Fibroblast of upper back skin (primary cell): ENCODE data around the gene KY.

Experiments
- DNase-seq: peaks from one replicate; pipeline ENCODE4 v3.0.0-alpha.2; 2013

KY gene

DNA sequence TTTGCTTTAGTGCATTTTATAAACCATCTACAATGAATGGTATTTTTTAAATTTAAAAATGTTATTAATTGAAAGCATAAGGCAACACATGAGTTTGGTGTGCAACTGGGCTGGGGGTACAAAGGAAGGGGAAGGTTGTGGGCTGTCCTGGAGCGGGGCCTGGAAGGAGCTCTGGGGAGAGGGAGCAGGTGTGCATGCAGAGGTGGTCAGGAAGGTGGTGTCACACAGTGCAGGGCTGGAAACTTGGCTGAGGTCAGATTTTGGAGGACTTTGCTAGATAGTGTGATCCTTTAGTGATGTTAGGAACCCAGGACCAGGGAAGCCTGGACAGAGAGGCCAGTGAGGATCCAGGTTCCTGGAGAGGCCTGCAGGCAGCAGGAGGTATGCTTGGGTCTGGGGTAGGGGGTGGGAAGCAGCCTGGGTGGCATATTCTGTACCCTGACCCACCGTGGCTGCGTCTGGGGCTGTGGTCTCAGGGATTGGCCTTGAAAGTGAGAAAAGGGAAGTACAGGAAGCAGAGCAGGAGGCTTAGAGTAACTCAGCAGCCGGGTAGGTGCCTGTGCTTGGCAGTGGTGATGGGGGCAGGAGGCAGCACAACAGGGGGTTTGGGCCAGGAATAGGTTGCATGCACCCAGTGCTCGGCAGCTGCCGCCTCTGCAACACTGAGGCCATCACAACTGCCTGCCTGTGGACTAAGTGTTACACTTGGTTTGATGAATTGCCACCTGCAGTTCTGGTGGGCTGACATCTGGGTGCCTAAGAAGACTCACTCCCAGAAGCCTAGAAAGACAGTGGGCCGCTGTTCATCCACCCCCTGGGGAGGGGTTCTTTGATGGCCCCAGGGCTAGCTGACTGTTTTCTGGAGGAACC is 33.0 kb downstream of the KY start:
- DNase-seq = no peak

DNA sequence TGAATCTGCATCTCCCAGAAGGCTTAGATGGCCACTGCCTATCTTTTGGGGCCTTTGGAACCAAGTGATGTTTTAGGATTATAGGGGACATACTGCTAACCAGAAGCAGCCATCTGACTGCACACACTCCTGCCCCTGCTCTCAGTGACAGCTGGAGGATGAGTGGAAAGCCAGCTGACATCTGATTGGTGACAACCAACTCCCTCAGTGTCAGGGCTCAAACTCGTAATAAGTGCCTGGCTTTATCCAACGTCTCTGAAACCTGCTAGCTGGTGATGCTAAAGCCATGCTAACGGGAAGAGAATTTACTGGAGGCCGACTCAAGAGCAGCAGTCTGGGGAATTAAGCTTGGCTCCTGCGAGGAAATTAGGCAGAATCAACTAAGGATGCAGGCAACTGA is 35.1 kb downstream of the KY start:
- DNase-seq = no peak

GRCh38 chr3:134614955-134615354 is 35.9 kb downstream of the KY start:
- no peak for DNase-seq

GRCh38 chr3:134613006-134613520 is 37.8 kb downstream of the KY start:
- no peak for DNase-seq

DNA sequence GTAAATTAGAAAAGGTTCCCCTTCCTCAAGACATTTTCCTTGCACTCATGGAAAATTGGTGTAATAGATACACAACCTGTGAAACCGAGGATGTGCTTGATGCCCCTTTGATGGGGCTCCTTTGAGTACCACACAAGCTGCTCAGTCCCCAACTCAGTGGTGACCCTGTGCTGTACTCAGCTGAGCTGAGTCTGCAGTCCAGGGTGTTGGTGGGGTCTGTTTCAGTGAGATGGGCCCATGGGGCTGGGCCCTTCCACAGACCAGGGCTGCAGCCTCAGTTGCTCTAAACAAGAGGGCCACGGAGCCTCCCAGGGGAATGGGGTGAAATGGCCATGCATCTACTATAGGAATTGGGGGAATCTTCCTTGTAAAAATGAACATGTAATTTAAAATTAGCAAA is 39.3 kb downstream of the KY start:
- DNase-seq = no peak

GRCh38 chr3:134610432-134611385 is 40.1 kb downstream of the KY start:
- no peak for DNase-seq

DNA sequence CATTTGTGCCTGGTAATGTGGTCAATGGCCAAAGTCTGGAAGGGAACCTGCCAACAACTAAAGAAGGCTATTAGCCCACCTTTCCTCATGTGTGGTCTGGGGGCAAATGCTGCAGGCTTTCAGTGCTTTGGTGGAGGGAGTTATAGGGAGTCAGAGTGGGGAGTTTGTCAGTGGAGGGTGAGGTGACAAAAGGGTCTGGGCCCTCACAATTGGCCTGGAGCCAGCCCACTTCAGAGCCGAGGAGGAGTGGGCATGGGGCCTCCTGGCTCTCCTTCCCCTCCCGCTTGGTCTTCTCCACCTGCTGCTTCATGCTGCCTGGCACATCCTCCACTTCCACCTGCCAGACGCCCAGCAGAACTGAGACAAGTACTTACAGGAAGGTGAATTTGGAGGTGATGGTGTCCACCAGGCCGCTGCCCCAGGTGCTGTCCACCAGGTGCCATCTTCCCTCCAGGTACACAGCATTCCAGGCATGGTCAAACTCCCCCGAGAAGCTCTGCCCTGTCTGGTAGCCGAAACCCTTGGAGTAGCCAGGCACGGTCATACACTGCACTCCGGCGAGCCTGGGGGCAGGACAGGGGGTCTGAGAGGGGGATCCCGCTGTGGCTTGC is 40.9 kb downstream of the KY start:
- no peak for DNase-seq

GRCh38 chr3:134608771-134609435 is 41.9 kb downstream of the KY start:
- DNase-seq = no peak

DNA sequence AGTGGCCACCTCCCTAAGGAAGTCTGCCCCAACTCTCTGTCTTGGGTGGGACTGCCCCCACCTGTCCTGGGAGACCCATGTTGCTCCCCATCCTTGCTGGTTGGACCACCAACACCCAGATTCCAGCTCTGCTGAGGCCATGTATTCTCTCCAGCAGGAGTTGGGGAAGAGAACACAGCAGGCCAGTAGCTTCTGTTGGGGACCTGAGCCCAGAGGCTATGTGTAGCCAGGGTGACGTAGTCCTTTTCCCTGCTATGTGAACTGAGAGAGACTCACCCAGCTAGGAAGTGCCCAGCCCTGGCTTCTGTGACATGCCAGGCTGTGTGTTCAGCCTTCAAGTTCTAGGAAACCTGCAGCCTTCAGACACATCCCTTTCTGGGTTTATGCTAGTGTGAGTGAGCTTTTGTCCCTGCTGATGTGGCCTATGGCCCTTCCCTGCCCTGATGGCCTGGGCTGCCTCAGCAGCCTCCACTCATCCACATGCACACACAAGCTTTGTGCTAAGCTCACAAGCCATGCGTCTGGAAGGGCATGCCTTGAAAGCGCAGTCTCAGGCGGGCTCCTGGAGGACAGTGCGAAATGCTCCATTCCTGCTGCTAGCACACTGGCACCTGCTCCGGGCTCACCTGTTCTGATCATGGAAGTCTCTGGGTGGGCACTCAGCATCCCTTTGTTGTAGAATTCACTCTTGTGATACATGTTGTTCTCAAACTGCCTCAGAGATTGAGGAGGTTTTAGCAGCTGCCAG is 42.6 kb downstream of the KY start:
- no peak for DNase-seq

DNA sequence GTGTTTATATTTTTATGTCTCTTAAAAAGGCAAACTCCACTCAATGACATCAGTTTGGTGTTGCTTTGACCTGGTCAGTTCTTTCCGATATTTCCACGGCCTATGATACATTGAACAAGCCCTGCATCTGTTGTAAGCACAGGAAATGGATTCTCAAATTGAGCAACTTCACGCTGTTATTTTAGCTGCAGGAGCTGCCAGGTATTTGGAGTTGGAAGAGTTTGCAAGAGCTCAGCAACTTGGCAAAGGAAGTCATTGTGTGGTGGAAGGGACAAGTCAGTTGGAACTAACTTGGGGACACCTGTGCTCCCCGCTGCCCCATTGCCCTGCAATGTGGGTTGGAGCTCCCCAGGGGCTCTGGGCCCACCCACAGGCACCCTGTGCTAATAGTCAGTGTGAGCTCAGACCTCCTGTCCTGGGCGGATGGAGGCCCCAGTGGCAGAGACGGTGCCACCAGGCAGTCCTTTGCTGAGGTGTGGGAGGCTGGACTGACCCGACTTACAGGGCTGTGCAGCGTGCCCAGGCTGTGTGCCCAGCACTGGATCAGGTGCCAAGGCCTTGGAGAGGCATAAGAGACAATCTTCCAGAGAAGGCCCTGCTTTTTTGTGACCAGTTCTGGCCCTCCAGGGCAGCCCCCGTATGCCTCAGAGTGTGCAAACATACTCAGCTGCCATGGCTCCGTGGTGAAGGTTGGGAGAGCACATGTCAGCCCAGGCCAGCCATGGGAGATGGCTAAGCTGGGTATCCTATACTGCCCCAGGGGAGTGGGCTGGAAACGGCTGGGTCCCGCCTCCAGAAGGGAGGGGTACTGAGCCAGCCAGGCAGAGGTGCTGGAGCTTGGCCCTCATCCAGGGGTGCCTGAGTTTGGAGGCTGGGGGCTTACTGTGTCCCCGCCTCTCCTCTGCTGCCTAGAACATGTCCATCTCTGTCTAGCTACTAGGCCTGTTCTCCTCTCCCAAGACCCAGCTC is 43.5 kb downstream of the KY start:
- peak; percentile 41 for DNase-seq

DNA sequence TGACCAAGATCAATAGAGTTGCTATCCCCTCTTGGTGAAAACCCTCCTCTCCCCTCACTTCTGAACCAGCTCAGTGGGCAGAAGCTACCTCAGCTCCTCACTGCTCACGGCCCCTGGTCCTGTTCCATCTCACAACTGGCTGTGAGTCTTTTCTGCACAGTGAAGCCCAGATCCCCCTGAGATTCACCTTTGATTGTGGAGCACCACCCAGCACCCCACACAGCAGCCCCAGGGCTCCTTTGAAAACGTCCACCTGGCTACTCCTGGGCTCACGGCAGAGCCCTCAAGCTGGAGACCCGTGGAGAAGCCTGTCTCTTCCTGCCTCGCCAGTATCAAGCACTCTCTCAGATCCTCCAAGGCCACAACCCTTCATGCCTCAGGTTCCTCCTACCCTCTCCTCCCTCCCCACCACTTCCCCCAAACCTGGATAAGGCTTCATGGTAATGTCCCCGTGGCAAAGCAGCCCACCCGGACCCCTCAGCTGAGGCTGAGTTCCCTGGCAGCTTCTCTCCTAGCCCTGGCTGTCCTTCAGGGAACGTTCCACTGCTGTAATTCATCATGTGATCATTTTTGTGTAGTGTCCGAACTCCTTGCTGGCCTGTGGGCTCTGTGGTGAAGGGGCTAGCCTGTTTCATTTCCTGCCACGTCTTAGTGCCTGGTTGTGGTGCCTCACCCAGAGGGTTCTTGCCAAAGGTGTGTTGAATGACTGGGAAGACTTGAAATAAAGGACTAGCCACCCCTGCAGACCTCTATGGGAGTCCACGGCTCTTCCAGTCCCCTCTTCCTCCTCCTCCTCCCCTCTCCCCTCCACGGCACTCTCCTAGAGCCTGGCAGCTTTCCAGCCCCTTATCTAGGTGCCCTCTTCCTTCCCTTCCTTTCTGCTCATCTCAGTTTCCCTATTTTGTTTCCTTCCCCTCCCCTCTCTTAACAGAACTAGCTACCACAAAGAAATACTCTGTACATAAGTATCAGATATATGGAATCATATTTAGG is 44.5 kb downstream of the KY start:
- DNase-seq = no peak

GRCh38 chr3:134605556-134605955 is 45.3 kb downstream of the KY start:
- no peak for DNase-seq

GRCh38 chr3:134603956-134604355 is 46.9 kb downstream of the KY start:
- DNase-seq = no peak

DNA sequence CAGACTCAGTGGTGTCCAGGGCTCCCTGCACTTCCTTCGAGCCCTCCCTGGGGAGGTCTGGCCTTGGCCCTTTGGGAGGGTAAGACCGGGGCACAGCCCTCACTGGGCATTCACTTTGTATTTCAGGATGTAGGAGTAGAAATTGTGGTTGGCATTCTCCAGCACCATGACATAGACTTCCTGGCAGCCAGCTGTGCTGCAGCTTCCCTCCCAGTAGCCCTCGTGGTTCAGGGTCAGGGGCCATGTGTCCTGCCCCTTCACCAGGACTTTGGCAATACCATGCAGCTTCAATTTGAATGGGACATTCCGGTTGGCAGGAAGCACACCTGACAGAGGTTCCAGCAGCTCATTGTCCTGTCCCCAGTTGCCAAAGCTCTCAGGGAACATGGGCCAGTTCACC is 47.3 kb downstream of the KY start:
- DNase-seq = no peak

DNA sequence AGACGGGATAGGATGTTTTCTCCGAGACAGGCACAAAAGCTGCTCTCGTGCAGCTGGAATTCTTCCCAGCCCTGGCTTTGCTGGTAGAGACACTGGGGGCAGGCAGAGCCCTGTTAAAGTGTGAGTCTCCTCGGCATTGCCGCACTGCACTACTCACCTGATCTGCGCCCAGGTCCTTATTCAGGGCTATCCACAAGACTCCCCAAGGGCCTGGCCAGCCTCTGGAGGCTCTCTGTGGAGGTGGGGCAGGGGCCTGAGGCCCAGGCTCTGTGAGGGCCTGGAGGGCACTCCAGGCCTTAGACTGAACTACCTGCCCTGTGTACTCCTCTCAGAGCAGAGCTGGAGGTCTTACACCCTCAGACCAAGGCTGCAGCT is 48.4 kb downstream of the KY start:
- no peak for DNase-seq

GRCh38 chr3:134601539-134602439 is 49.0 kb downstream of the KY start:
- DNase-seq = peak; percentile 46

DNA sequence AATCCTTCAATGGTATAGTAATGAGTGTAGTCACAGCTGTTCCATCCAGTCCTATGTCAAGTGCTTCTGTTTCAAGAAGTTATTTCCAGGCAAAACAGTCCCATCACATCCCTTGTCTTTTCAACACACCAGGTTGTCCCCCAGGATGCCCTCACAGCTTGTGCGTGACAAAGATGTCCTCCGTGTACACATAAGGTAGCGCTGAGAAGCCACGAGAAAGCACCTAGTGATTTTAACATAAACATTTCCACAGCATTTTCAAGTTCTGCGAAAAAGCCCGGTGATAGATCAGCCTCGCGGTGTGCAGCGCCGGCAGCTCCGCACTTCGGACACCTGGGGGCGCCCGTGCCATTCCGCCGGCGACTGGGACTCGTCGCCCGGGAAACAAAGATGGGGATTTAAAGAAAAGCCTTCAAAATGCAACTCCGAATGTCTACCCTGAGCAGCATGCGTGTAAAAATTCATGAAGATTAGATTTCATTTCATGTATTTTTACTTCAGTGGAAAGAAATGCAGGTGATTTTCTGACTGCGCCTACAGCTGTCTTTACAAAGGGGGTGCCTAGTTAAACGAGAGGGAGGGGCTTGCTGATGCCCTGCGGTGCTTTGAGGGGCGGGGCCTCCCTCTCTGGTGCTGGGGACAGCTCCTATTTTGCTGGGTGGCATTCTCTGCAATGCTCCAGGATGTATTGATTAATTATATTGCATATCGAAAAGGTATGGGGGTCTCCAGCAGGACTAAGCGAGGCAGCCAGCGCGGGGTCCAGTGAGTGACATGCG is 49.9 kb downstream of the KY start:
- peak; percentile 58 for DNase-seq
